HEK293T (cell line): ENCODE measurements around the gene SIM1.

ENCODE experiments used
- ARNT ChIP-seq: fragments of 450-650 bp; IDR thresholded peaks from 2 replicates; pipeline ENCODE4 v1.6.1; 2017; ENCODE audit warnings: mild to moderate bottlenecking
- BHLHE40 ChIP-seq: fragments of 450-650 bp; IDR thresholded peaks from 2 replicates; pipeline ENCODE4 v1.6.1; 2016; ENCODE audit warnings: mild to moderate bottlenecking, moderate library complexity, borderline replicate concordance
- NFRKB ChIP-seq: fragments of 450-650 bp; IDR thresholded peaks from 2 replicates; pipeline ENCODE4 v1.6.1; 2016; ENCODE audit warnings: mild to moderate bottlenecking, moderate library complexity
- ZNF384 ChIP-seq: fragments of 450-650 bp; IDR thresholded peaks from 2 replicates; pipeline ENCODE4 v1.6.1; 2016
- TF ChIP-seq, protein P1 (sequence below): fragments of 450-650 bp; IDR thresholded peaks from 2 replicates; pipeline ENCODE4 v1.6.1; 2016

DNA sequence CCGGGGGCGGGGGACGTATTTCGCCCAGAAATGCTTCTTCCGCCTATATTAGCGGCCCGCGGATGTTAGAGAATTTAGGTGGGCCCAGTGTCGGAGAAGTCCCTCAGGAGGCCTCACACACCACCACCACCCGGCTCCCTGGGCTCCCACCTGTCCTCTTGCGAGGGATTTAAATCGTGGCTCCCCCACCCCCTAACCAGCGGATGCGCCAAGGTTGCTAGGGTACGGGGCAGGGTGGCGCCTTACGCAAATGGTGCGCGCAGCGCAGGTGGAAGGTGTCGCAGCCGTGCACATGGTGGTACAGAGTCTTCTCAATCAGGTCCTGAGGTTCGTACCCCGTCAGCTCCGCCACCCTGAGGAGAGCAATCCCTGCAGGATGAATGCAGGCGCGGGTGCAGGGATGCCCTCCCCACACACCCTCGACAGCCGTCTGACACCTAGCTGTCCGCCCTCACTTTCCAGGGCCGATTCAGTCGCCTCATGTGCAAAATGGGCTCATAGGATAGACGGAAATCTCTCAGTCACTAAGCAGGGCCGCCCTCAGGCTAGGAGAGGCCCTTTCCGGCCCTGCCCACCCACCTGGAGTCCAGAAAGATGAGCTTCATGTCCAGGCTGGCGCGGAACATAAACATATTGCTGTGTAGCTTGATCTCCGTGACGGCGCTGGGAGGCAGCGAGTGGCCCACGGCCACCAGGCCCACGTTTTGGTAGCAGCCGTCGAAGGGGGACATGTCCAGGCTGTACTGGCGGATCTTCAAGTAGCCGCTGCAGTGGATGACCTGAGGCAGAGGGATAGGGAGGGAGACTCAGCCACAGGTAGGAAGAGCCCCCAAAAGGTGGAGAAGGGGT is 16.6 kb downstream of the SIM1 start:
- TF ChIP-seq BHLHE40 (no peak), ARNT (no peak), NFRKB (no peak), ZNF384 (no peak)
- TF ChIP-seq, protein P1, sequence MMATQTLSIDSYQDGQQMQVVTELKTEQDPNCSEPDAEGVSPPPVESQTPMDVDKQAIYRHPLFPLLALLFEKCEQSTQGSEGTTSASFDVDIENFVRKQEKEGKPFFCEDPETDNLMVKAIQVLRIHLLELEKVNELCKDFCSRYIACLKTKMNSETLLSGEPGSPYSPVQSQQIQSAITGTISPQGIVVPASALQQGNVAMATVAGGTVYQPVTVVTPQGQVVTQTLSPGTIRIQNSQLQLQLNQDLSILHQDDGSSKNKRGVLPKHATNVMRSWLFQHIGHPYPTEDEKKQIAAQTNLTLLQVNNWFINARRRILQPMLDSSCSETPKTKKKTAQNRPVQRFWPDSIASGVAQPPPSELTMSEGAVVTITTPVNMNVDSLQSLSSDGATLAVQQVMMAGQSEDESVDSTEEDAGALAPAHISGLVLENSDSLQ: no peak
